H9 (cell line): ENCODE measurements around the gene RPS15. TPM values are rescaled to one million over a fixed set of nuclear protein-coding genes. Genes with fewer than 3 reads are reported as not detected.
"Not testable (repeated sequence)": the region's sequence is repeated elsewhere in the genome, so short reads cannot be mapped to it uniquely, and the experiment has no call there.

Experiments used
- DNase-seq: peaks from one replicate; pipeline ENCODE4 v3.0.0-alpha.2; 2017
- H2AFZ ChIP-seq: one replicate; pipeline ENCODE4 v1.6.1; 2013; ENCODE audit warnings: mild to moderate bottlenecking, low read length, control low read depth, moderate library complexity
- H2AK5ac ChIP-seq: 2 replicates; pipeline ENCODE4 v1.6.1; 2013; ENCODE audit warnings: low read length, control low read depth, mixed read lengths; ENCODE audit not compliant: insufficient read length
- H2BK120ac ChIP-seq: one replicate; pipeline ENCODE4 v1.6.1; 2013; ENCODE audit warnings: low read depth, mild to moderate bottlenecking, low read length, control low read depth, inconsistent platforms; ENCODE audit not compliant: poor library complexity, severe bottlenecking
- H2BK12ac ChIP-seq: 2 replicates; pipeline ENCODE4 v1.6.1; 2013; ENCODE audit warnings: low read length, control low read depth, mixed read lengths, low read depth; ENCODE audit not compliant: insufficient read length
- H2BK15ac ChIP-seq: 2 replicates; pipeline ENCODE4 v1.6.1; 2013; ENCODE audit warnings: low read depth, low read length, control low read depth
- H2BK20ac ChIP-seq: one replicate; pipeline ENCODE4 v1.6.1; 2013; ENCODE audit warnings: low read depth, mild to moderate bottlenecking, low read length, control low read depth, inconsistent platforms; ENCODE audit not compliant: poor library complexity, severe bottlenecking
- H2BK5ac ChIP-seq: 2 replicates; pipeline ENCODE4 v1.6.1; 2013; ENCODE audit warnings: low read length, control low read depth, mixed read lengths; ENCODE audit not compliant: insufficient read length
- H3K14ac ChIP-seq: 2 replicates; pipeline ENCODE4 v1.6.1; 2013; ENCODE audit warnings: low read length, control low read depth; ENCODE audit not compliant: insufficient read depth
- H3K18ac ChIP-seq: 2 replicates; pipeline ENCODE4 v1.6.1; 2013; ENCODE audit warnings: low read depth, mild to moderate bottlenecking, mixed read lengths, low read length, control low read depth; ENCODE audit not compliant: insufficient read length
- H3K23ac ChIP-seq: 2 replicates; pipeline ENCODE4 v1.6.1; 2013; ENCODE audit warnings: low read length, control low read depth, mixed read lengths, low read depth; ENCODE audit not compliant: insufficient read length
- H3K23me2 ChIP-seq: 2 replicates; pipeline ENCODE4 v1.6.1; 2013; ENCODE audit warnings: low read depth, mild to moderate bottlenecking, mixed read lengths, low read length, control low read depth; ENCODE audit not compliant: insufficient read length, poor library complexity, severe bottlenecking
- H3K27ac ChIP-seq: 2 replicates; pipeline ENCODE4 v1.5.1; 2013; ENCODE audit warnings: low read length, control low read depth, mixed read lengths, low read depth; ENCODE audit not compliant: insufficient read length
- H3K27me3 ChIP-seq: 2 replicates; pipeline ENCODE4 v1.6.1; 2013; ENCODE audit warnings: low read length, control low read depth, inconsistent platforms; ENCODE audit not compliant: insufficient read depth
- H3K4ac ChIP-seq: 2 replicates; pipeline ENCODE4 v1.6.1; 2013; ENCODE audit warnings: low read depth, mild to moderate bottlenecking, control low read depth, inconsistent platforms, low read length, moderate library complexity
- H3K4me1 ChIP-seq: 2 replicates; pipeline ENCODE4 v1.6.1; 2013; ENCODE audit warnings: low read length, control low read depth, inconsistent platforms; ENCODE audit not compliant: insufficient read depth
- H3K4me2 ChIP-seq: 2 replicates; pipeline ENCODE4 v1.6.1; 2013; ENCODE audit warnings: low read length, control low read depth, mixed read lengths; ENCODE audit not compliant: insufficient read length, insufficient read depth
- H3K56ac ChIP-seq: 2 replicates; pipeline ENCODE4 v1.6.1; 2013; ENCODE audit warnings: low read depth, mild to moderate bottlenecking, mixed read lengths, low read length, control low read depth; ENCODE audit not compliant: insufficient read length
- H3K79me1 ChIP-seq: 2 replicates; pipeline ENCODE4 v1.6.1; 2013; ENCODE audit warnings: low read depth, mild to moderate bottlenecking, moderate library complexity, low read length, control low read depth, inconsistent platforms; ENCODE audit not compliant: insufficient read depth, poor library complexity, severe bottlenecking
- H3K79me2 ChIP-seq: 2 replicates; pipeline ENCODE4 v1.6.1; 2013; ENCODE audit warnings: low read length, control low read depth, inconsistent platforms; ENCODE audit not compliant: insufficient read depth
- H3K9ac ChIP-seq: 2 replicates; pipeline ENCODE4 v1.6.1; 2013; ENCODE audit warnings: low read length, control low read depth, mixed read lengths; ENCODE audit not compliant: insufficient read length; ENCODE audit errors: extremely low read depth
- H3K9me3 ChIP-seq: one replicate; pipeline ENCODE4 v1.6.1; 2013; ENCODE audit warnings: low read depth, low read length, inconsistent platforms; ENCODE audit not compliant: control insufficient read depth
- H3T11ph ChIP-seq: one replicate; pipeline ENCODE4 v1.6.1; 2013; ENCODE audit warnings: mild to moderate bottlenecking, low read length, control low read depth, inconsistent platforms
- H4K20me1 ChIP-seq: one replicate; pipeline ENCODE4 v1.6.1; 2013; ENCODE audit not compliant: control insufficient read depth, insufficient read length, insufficient read depth
- H4K5ac ChIP-seq: 2 replicates; pipeline ENCODE4 v1.6.1; 2013; ENCODE audit warnings: low read depth, mild to moderate bottlenecking, mixed read lengths, low read length, control low read depth; ENCODE audit not compliant: insufficient read length
- H4K8ac ChIP-seq: replicated peaks from 2 replicates; pipeline ENCODE4 v1.6.1; 2013; ENCODE audit warnings: low read length, control low read depth, mixed read lengths, low read depth; ENCODE audit not compliant: insufficient read length
- H4K91ac ChIP-seq: 2 replicates; pipeline ENCODE4 v1.6.1; 2013; ENCODE audit warnings: low read depth, mild to moderate bottlenecking, moderate library complexity, mixed read lengths, low read length, control low read depth; ENCODE audit not compliant: insufficient read length
- H3K27ac Mint-ChIP-seq, 3 experiments: 2 replicates in 2 of 3; 3 replicates in 1 of 3; pipeline ENCODE4 v1.8.0; 2020 to 2021; ENCODE audit warnings: mixed read lengths in 3 of 3, mild to moderate bottlenecking in 1 of 3, moderate library complexity in 1 of 3
- H3K27me3 Mint-ChIP-seq: 2 replicates; pipeline ENCODE4 v1.8.0; 2021; ENCODE audit warnings: low read depth, mild to moderate bottlenecking, moderate library complexity, mixed read lengths
- H3K36me3 Mint-ChIP-seq, 3 experiments: 2 replicates in 2 of 3; 3 replicates in 1 of 3; pipeline ENCODE4 v1.8.0; 2020 to 2021; ENCODE audit warnings: low read depth in 3 of 3, mixed read lengths in 3 of 3; ENCODE audit not compliant: insufficient read depth in 1 of 3
- H3K4me1 Mint-ChIP-seq, 2 experiments: 2 replicates each; pipeline ENCODE4 v1.8.0; 2020; ENCODE audit warnings: mixed read lengths in 2 of 2
- H3K4me3 Mint-ChIP-seq, 2 experiments: 2 replicates in 1 of 2; 3 replicates in 1 of 2; pipeline ENCODE4 v1.8.0; 2020 to 2021; ENCODE audit warnings: mild to moderate bottlenecking in 2 of 2, mixed read lengths in 2 of 2, moderate library complexity in 1 of 2
- H3K9me3 Mint-ChIP-seq, 2 experiments: 2 replicates in 1 of 2; 3 replicates in 1 of 2; pipeline ENCODE4 v1.8.0; 2020; ENCODE audit warnings: mild to moderate bottlenecking in 2 of 2, mixed read lengths in 2 of 2, moderate library complexity in 1 of 2
- CTCF ChIP-seq: fragments of 200-600 bp; sonication (generic); conservative IDR thresholded peaks from 3 replicates; pipeline ENCODE4 v1.8.0; 2021; ENCODE audit warnings: antibody characterized with exemption, mild to moderate bottlenecking
- WGBS: extraction: QIAGEN DNeasy Blood & Tissue Kit; methylation state at CpG from one replicate; pipeline ENCODE4 v1.1.7; 2013; ENCODE audit warnings: missing lambda C conversion rate, low lambda C conversion rate, mixed read lengths; ENCODE audit not compliant: insufficient read length; ENCODE audit errors: extremely low coverage; 5-methylcytosine and 5-hydroxymethylcytosine counted together
- total RNA-seq: library from RNA; stranded (reverse); gene quantifications from 2 replicates; pipeline ENCODE4 v1.2.1, GENCODE V29; 2021

RPS15 gene
- total RNA-seq, 1 experiment from 2014 or later, result 1,628 TPM

- Histone ChIP-seq H3K4me1 (no peaks in the 10 kb centered on the region), H3T11ph (no peak overlapping the region), H3K9me3 (no peaks in the 10 kb centered on the region), H3K9ac (peak overlapping the region; percentile 97), H3K27ac (no peak overlapping the region), H2AFZ (no peak overlapping the region), H2BK20ac (no peak overlapping the region), H3K18ac (peak overlapping the region; percentile 61), H3K4ac (no peak overlapping the region), H3K23ac (no peak overlapping the region), H3K79me2 (peaks cover 11% of the 10 kb centered on the region; the same call in 1 of the 2 replicates), H2BK12ac (no peak overlapping the region), H3K14ac (peak overlapping the region; percentile 97), H4K8ac (no peak overlapping the region), H2AK5ac (no peak overlapping the region), H3K23me2 (peaks cover 5% of the 10 kb centered on the region), H3K79me1 (peaks cover 12% of the 10 kb centered on the region), H2BK120ac (no peak overlapping the region), H2BK5ac (no peak overlapping the region), H4K91ac (no peak overlapping the region), H3K4me2 (peak overlapping the region; percentile 64), H2BK15ac (no peak overlapping the region), H4K20me1 (no peaks in the 10 kb centered on the region), H3K27me3 (no peaks in the 10 kb centered on the region), H3K56ac (no peak overlapping the region), H4K5ac (no peak overlapping the region)
- Mint-ChIP-seq H3K4me1 (peaks cover 0 to 20% of the 10 kb centered on the region in 2 experiments), H3K36me3 (peaks cover 32 to 58% (median 49%) of the 10 kb centered on the region in 3 experiments), H3K4me3 (peak overlapping the region; percentile 96 to 98), H3K9me3 (no peaks in the 10 kb centered on the region), H3K27ac (peak overlapping the region; percentile 84 to 95 (median 94); a peak in 6 of 7 replicates), H3K27me3 (no peaks in the 10 kb centered on the region; the same call in 1 of the 2 replicates)
- WGBS, result no CpG with 5 or more reads among the region's 26 CpGs
- no peak for DNase-seq
- no peak for TF ChIP-seq CTCF
These were observed 748 bp downstream of the RPS15 start for GRCh38 chr19:1438933-1439354.

DNA sequence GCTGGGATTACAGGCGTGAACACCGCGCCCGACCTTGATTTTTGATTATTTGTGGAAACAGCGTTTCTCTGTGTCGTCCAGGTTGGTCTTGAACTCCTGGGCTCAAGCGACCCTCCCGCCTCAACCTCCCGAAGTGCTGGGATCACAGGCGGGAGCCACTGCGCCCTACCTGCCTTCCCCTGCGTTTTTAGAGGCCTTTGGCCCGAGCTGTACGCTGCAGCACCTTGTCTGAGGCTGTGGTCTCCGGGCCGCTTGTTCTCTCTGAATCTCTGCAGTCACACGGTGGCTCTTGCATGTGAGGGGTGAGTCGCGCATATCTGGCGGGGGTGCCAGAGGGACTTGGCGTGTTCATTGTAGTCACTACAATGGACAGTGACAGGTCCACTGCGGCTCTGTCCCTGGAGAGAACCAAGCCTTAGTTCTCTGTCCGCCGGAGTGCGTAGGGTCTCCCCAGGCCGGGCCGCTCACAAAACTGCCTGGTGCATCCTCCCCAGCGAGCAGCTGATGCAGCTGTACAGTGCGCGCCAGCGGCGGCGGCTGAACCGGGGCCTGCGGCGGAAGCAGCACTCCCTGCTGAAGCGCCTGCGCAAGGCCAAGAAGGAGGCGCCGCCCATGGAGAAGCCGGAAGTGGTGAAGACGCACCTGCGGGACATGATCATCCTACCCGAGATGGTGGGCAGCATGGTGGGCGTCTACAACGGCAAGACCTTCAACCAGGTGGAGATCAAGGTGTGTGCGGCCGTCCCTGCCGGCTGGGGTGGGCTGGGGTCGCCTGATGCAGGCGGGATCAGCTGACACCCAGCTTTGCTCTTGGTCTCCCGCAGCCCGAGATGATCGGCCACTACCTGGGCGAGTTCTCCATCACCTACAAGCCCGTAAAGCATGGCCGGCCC, 1.6 kb downstream of the RPS15 start:
- Mint-ChIP-seq H3K27ac (peak overlapping the region; percentile 84 to 95 (median 94)), H3K4me1 (peaks cover 0 to 22% of the 10 kb centered on the region in 2 experiments), H3K36me3 (peaks cover 32 to 58% (median 49%) of the 10 kb centered on the region in 3 experiments), H3K4me3 (peak overlapping the region; percentile 96 to 98)
- H2BK12ac ChIP-seq, DNase-seq, H3K56ac ChIP-seq, H3K9me3 ChIP-seq, H3K4me1 ChIP-seq, H3K9me3 Mint-ChIP-seq, H2BK5ac ChIP-seq, H4K91ac ChIP-seq, H3T11ph ChIP-seq, H2BK120ac ChIP-seq, H3K23ac ChIP-seq, H4K20me1 ChIP-seq, H3K27me3 Mint-ChIP-seq, H3K18ac ChIP-seq, H3K27ac ChIP-seq, H3K4ac ChIP-seq, H2BK20ac ChIP-seq, H2BK15ac ChIP-seq, H2AK5ac ChIP-seq, H3K27me3 ChIP-seq, H4K5ac ChIP-seq, H3K23me2 ChIP-seq, H3K14ac ChIP-seq, H2AFZ ChIP-seq, H4K8ac ChIP-seq: not testable (repeated sequence)
- H3K79me2 ChIP-seq, result peaks cover 11% of the 10 kb centered on the region; the same call in 1 of the 2 replicates
- H3K4me2 ChIP-seq, result peak overlapping the region; percentile 64
- H3K9ac ChIP-seq, result peak overlapping the region; percentile 97
- H3K79me1 ChIP-seq, result peaks cover 12% of the 10 kb centered on the region
- WGBS, result no CpG with 5 or more reads among the region's 57 CpGs
